Tongue (tissue), 2 donors: Measurements from ENCODE around the gene ALX3. TPM values are rescaled to one million over a fixed set of nuclear protein-coding genes. Genes with fewer than 3 reads are reported as not detected.
"Not testable (repeated sequence)": the region's sequence is repeated elsewhere in the genome, so short reads cannot be mapped to it uniquely, and the experiment has no call there.

Experiments
- DNase-seq: peaks from one replicate; pipeline ENCODE4 v3.0.0-alpha.2; 2015
- total RNA-seq: library from RNA; depleted of rRNA; stranded (reverse); fragments of >200 nt; gene quantifications from one replicate; pipeline ENCODE4 v1.2.3, GENCODE V29; 2014

The ALX3 gene
- total RNA-seq, 1 donor from 2014 or later = not detected

DNA sequence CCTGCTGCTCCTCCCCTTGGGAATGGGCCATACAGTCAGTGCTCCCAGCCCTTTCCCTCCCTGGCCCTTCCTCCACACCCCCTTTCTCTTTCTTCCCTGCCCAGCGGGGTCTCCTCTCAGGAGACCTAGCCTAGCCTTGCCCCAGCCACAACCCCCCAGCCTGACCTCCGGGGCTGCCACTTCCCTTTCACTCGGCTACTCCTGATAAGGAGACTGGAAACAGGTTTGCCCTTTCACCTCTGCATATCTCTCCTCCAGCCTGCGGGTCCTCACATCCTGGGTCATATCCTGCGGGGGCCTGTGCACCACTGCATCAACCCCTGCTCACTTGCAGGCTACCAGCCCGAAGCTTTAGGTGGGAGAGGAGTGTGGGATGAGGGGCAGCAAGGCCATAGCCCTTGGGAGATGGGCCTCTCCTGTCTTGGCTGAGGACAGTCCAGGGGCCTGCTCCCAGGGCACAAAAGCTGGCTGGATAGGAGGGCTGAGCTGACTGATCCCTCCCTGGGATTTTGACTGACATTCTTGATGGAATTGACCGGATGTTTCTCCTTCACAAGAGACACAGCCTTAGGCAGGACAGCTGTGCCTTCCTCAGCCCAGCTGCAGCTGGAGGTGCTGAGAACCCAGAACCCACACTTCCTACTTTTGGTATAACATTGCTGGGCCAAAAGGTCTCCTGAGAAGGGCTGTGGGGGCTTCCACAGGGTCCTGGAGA is 19.2 kb upstream of the ALX3 start:
- DNase-seq = no peak

GRCh38 chr1:110088739-110089316 is 18.4 kb upstream of the ALX3 start:
- DNase-seq = no peak

GRCh38 chr1:110087812-110088738 is 17.6 kb upstream of the ALX3 start:
- DNase-seq = peak; percentile 62

DNA sequence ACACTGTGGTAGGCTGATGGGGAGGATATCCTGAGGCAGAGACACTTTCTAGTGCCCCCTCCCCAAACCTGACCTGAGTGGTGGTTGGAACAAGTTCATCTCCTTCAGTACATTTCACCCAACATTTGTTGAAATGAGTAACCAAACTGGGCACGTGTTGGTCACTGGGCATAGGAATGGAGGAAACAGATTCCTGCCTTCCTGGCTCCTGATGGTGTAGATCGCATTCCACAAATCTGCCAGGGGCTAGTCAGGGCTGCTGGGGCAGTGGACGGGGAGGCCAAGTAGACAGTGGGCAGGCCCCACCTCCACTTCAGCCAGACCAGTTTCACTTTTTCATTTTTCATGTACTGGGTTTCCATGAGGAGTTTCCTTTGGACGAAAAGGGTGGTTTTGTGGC is 16.5 kb upstream of the ALX3 start:
- no peak for DNase-seq

- DNase-seq = no peak
Observed at GRCh38 chr1:110085671-110086070, 15.2 kb upstream of the ALX3 start.

- DNase-seq = peak; percentile 56
Observed at GRCh38 chr1:110084227-110085078, 14.0 kb upstream of the ALX3 start.

GRCh38 chr1:110083866-110084226 is 13.4 kb upstream of the ALX3 start:
- DNase-seq = no peak

- DNase-seq = no peak
Observed at GRCh38 chr1:110083061-110083865, 12.8 kb upstream of the ALX3 start.

- DNase-seq = no peak
Observed at GRCh38 chr1:110082477-110082876, 12.0 kb upstream of the ALX3 start.

DNA sequence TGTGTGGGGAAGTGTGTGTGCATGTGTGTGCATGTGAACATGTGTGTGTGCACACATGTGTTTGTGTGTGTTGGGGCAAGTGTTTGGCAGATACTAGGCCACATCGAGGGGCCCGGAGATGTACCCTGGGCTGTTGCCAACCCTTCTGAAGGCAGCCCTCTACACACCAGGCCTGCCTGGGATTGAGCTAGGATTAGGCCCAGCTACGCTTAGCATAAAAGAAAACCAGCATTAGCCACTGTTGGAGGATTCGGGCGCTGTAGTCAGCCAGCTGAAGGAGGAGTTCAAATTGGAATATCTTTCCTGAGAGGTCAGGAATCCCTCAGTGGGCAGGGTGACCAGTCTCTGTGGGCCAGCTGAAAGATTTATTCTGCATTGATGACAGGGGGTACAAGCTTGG is 10.6 kb upstream of the ALX3 start:
- no peak for DNase-seq

GRCh38 chr1:110079995-110080394 is 9.5 kb upstream of the ALX3 start:
- DNase-seq = not testable (repeated sequence)

DNA sequence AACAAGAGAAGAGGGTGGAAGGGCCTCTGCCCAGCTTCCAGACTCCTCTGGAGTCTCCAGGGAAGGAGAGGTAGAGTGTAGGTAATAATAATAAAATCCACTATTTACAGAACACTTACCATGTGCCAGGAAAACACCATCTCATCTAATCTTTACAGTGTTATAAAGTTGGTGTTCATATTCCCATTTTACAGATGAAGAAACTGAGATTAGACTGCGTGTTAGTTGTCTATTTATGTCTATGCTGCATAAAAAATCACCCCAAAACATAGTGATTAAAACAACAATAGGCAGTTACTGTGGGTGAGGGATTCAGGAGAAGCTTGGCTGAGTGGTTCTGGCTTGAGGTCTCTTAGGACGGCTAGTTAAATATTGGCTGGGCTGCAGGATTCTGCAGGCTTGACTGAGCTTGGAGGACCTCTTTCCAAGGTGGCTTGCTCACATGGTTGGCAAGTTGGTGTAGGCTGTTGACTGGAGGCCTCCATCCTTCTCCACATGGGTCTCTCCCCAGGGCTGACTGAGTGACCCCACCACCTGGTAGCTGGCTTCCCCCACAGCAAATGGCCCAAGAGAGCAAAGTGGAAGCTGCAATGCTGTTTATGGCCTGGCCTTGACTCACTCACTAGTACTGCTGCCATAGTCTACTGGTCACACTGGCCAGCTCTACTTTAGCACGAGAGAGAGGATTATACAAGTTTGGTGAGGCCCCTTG is 6.5 kb upstream of the ALX3 start:
- no peak for DNase-seq

- DNase-seq = no peak
Observed at GRCh38 chr1:110074166-110074565, 3.7 kb upstream of the ALX3 start.

DNA sequence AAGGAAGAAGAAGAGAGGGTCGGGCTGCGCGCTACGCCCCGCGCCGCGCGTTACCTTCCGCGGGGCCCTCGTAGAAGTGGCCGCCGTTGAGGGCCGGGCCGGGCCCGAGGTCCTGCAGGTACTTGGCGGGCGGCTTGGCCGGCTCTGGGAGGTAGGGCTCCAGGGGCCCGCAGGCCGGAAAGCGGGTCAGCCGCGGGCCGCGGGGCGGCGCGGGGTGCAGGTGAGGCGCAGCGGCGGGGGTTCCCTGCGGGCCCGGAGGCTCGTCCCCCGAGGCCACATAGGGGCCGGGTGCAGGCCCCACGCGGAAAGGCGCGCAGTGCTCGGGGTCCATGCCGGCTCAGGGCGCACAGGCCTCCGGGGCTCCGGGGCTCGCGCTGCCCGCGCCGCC is 196 bp downstream of the ALX3 start:
- no peak for DNase-seq

- no peak for DNase-seq
Observed at GRCh38 chr1:110069404-110070281, 829 bp downstream of the ALX3 start.

GRCh38 chr1:110068646-110069403 is 1.6 kb downstream of the ALX3 start:
- no peak for DNase-seq

- no peak for DNase-seq
Observed at GRCh38 chr1:110067893-110068645, 2.4 kb downstream of the ALX3 start.

DNA sequence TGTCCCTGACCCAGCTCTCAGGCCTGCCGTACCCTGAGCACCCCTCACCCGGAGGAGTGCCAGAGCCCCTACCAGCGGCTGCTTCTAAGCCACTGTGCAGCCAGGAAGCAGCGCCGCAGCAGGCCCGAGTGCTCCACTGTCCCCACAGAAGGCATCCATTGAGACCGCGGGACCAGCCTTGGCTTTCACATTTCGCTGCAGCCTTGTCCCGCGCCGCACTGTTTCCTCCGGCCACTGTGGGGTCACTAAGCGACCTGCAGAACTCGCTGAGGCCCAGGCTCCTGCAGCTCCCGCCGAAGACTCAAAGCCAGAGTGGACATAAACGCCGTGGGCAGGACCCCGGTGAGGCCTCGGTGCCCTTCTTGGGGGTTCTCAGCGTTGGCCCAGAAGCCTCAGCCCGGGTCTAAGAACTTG is 3.0 kb downstream of the ALX3 start:
- DNase-seq = no peak
